NCI-H2107 (cell line): ENCODE measurements around the gene AATK.

ENCODE experiments used
- DNase-seq: peaks from one replicate; lab custom pipeline; 2025; lab: John Stamatoyannopoulos, UW

AATK gene

GRCh38 chr17:81182596-81182995 lies 16.6 kb upstream of the AATK start:
- no peak for DNase-seq

- no peak for DNase-seq
Observed at GRCh38 chr17:81181811-81182185, 15.8 kb upstream of the AATK start.

GRCh38 chr17:81180836-81181810 lies 15.1 kb upstream of the AATK start:
- no peak for DNase-seq

- no peak for DNase-seq
Observed at GRCh38 chr17:81179861-81180260, 13.8 kb upstream of the AATK start.

GRCh38 chr17:81179220-81179619 lies 13.2 kb upstream of the AATK start:
- no peak for DNase-seq

- no peak for DNase-seq
Observed at GRCh38 chr17:81178136-81179091, 12.4 kb upstream of the AATK start.

GRCh38 chr17:81176666-81177065 lies 10.6 kb upstream of the AATK start:
- DNase-seq: no peak

GRCh38 chr17:81173762-81174155 lies 7.7 kb upstream of the AATK start:
- DNase-seq: no peak

GRCh38 chr17:81173052-81173761 lies 7.2 kb upstream of the AATK start:
- DNase-seq: no peak

GRCh38 chr17:81171941-81172340 lies 5.9 kb upstream of the AATK start:
- no peak for DNase-seq

- no peak for DNase-seq
Observed at GRCh38 chr17:81170727-81171494, 4.9 kb upstream of the AATK start.

GRCh38 chr17:81169870-81170309 lies 3.9 kb upstream of the AATK start:
- no peak for DNase-seq

GRCh38 chr17:81167638-81168037 lies 1.6 kb upstream of the AATK start:
- no peak for DNase-seq

- no peak for DNase-seq
Observed at GRCh38 chr17:81167194-81167524, 1.1 kb upstream of the AATK start.

GRCh38 chr17:81165246-81166032 lies 582 bp downstream of the AATK start, which contains the start of gene PVALEF:
Gene PVALEF (plus strand): TSS chr17:81165507. CDS start chr17:81181227, 15,720 bp downstream.
- no peak for DNase-seq

- no peak for DNase-seq
Observed at GRCh38 chr17:81164371-81165245, 1.4 kb downstream of the AATK start.

GRCh38 chr17:81163703-81164370 lies 2.2 kb downstream of the AATK start:
- no peak for DNase-seq

GRCh38 chr17:81163051-81163695 lies 2.8 kb downstream of the AATK start:
- no peak for DNase-seq
